ENCODE data around the gene HOTAIR. TPM values are rescaled to one million over a fixed set of nuclear protein-coding genes. Genes with fewer than 3 reads are reported as not detected.

Gene HOTAIR
- total and polyA plus RNA-seq, 4 donors: not detected

DNA sequence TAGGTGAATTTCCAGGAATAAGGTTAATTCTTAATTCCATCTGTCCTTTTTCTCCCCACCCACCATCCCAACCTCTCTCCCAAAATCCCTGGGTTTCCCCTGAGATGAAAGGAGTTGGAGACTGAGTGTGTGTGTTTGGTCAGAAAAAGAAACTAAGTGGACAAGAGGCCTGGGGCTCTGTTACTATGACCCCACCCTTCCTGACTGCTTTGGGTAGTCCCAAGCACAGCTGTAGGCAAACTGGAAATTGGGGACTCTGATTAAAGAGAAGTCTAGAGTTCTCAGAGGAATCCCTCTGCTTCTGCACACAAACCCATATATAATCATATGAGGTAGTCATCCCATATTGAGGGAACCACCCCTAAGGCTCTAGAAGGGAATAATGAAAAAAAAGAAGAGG is 27.0 kb downstream of the HOTAIR start:
- no peak overlapping the region for H3K4me3 ChIP-seq (ENCODE audit: low read depth in 1 of 3, low read length in 3 of 3)
- no peak for DNase-seq (ENCODE audit: low spot score)
- peaks cover 3 to 41% (median 34%) of the 10 kb centered on the region in 4 donors for H3K27me3 ChIP-seq (ENCODE audit: control insufficient read depth in 4 of 4, insufficient read depth in 4 of 4, low read length in 3 of 4)
- H3K27ac ChIP-seq (ENCODE audit: low read depth in 1 of 2, low read length in 2 of 2): no peak overlapping the region
- no peak for TF ChIP-seq REST (IDR thresholded peaks at IDR 0.05)
- no peak for TF ChIP-seq EGR1 (IDR thresholded peaks at IDR 0.05; ENCODE audit: low read depth in 2 of 2)
- TF ChIP-seq, protein P1, sequence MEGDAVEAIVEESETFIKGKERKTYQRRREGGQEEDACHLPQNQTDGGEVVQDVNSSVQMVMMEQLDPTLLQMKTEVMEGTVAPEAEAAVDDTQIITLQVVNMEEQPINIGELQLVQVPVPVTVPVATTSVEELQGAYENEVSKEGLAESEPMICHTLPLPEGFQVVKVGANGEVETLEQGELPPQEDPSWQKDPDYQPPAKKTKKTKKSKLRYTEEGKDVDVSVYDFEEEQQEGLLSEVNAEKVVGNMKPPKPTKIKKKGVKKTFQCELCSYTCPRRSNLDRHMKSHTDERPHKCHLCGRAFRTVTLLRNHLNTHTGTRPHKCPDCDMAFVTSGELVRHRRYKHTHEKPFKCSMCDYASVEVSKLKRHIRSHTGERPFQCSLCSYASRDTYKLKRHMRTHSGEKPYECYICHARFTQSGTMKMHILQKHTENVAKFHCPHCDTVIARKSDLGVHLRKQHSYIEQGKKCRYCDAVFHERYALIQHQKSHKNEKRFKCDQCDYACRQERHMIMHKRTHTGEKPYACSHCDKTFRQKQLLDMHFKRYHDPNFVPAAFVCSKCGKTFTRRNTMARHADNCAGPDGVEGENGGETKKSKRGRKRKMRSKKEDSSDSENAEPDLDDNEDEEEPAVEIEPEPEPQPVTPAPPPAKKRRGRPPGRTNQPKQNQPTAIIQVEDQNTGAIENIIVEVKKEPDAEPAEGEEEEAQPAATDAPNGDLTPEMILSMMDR (IDR thresholded peaks at IDR 0.05; ENCODE audit: low read depth, low read length, missing input control): no peak
- no peak for TF ChIP-seq RXRA (IDR thresholded peaks at IDR 0.05)
- TF ChIP-seq ZBTB33 (IDR thresholded peaks at IDR 0.05): no peak
- TF ChIP-seq JUND (IDR thresholded peaks at IDR 0.05): no peak
- TF ChIP-seq MAX (IDR thresholded peaks at IDR 0.05): no peak
- no peak for TF ChIP-seq FOXA1 (IDR thresholded peaks at IDR 0.05)
- no peak for TF ChIP-seq SP1 (IDR thresholded peaks at IDR 0.05)
- TF ChIP-seq FOXA2 (IDR thresholded peaks at IDR 0.05): no peak
- TF ChIP-seq HNF4G (IDR thresholded peaks at IDR 0.05): no peak
- no peak for TF ChIP-seq TAF1 (conservative IDR thresholded peaks at IDR 0.05)
- no peak for TF ChIP-seq YY1 (IDR thresholded peaks at IDR 0.05)
- no peak for TF ChIP-seq HNF4A (conservative IDR thresholded peaks at IDR 0.05)
- no peak for TF ChIP-seq ATF3 (IDR thresholded peaks at IDR 0.05)
- no peak for TF ChIP-seq RAD21 (IDR thresholded peaks at IDR 0.05)
- TF ChIP-seq NR2F2 (IDR thresholded peaks at IDR 0.05): no peak
- no peak for TF ChIP-seq GABPA (IDR thresholded peaks at IDR 0.05 in 1 of 2, conservative IDR thresholded peaks at IDR 0.05 in 1 of 2)
- H3K4me1 ChIP-seq (ENCODE audit: control insufficient read depth in 4 of 4, insufficient read depth in 4 of 4, low read length in 3 of 4): no peaks in the 10 kb centered on the region
- no peak overlapping the region for H3K9ac ChIP-seq (ENCODE audit: low read depth in 1 of 2, low read length in 2 of 2)
- peaks cover 0 to 4% (median 0%) of the 10 kb centered on the region in 4 donors for H3K9me3 ChIP-seq (ENCODE audit: control insufficient read depth in 4 of 4, low read length in 3 of 4)
- H3K36me3 ChIP-seq (ENCODE audit: control insufficient read depth in 4 of 4, insufficient read depth in 3 of 4, low read depth in 1 of 4, low read length in 3 of 4): no peaks in the 10 kb centered on the region
